Fibroblast of lung (primary cell): ENCODE results near the gene FZD8. TPM values are rescaled to one million over a fixed set of nuclear protein-coding genes. Genes with fewer than 3 reads are reported as not detected.

ENCODE experiments used
- DNase-seq, 2 donors: peaks; one replicate each; pipeline versions ENCODE4 v3.0.0 to v3.0.0-alpha.2; 2010; ENCODE audit warnings: low read depth in 2 of 2
- H2AFZ ChIP-seq: 2 replicates; pipeline ENCODE4 v1.5.1; 2012; ENCODE audit warnings: low read length, control low read depth, inconsistent platforms
- H3K27ac ChIP-seq: 2 replicates; pipeline ENCODE4 v1.5.1; 2011; ENCODE audit warnings: low read length, control low read depth; ENCODE audit not compliant: insufficient read depth
- H3K27me3 ChIP-seq: 2 replicates; pipeline ENCODE4 v1.5.1; 2011; ENCODE audit warnings: mild to moderate bottlenecking, low read length; ENCODE audit not compliant: control insufficient read depth, insufficient read depth
- H3K36me3 ChIP-seq: 2 replicates; pipeline ENCODE4 v1.5.1; 2011; ENCODE audit warnings: low read length; ENCODE audit not compliant: control insufficient read depth, insufficient read depth
- H3K4me1 ChIP-seq: 2 replicates; pipeline ENCODE4 v1.5.1; 2011; ENCODE audit warnings: low read length; ENCODE audit not compliant: control insufficient read depth, insufficient read depth; ENCODE audit errors: extremely low read depth
- H3K4me2 ChIP-seq: 2 replicates; pipeline ENCODE4 v1.5.1; 2011; ENCODE audit warnings: low read length, control low read depth; ENCODE audit not compliant: insufficient read depth; ENCODE audit errors: extremely low read depth
- H3K4me3 ChIP-seq, 4 experiments: fragments of 200-600 bp in 1 of 4; sonication (generic) in 1 of 4; replicated peaks in 1 of 4; 2 replicates each; pipeline ENCODE4 v1.5.1; 2011 to 2016; ENCODE audit warnings: low read length in 4 of 4, low read depth in 3 of 4, mild to moderate bottlenecking in 3 of 4, control low read depth in 2 of 4, inconsistent platforms in 1 of 4, mixed read lengths in 1 of 4; ENCODE audit not compliant: insufficient read depth in 1 of 4; ENCODE audit errors: control extremely low read depth in 1 of 4
- H3K79me2 ChIP-seq: 2 replicates; pipeline ENCODE4 v1.5.1; 2012; ENCODE audit warnings: mild to moderate bottlenecking, low read length, inconsistent platforms; ENCODE audit not compliant: control insufficient read depth, insufficient read depth
- H3K9ac ChIP-seq: 2 replicates; pipeline ENCODE4 v1.5.1; 2011; ENCODE audit warnings: mild to moderate bottlenecking, low read length, control low read depth; ENCODE audit not compliant: insufficient read depth
- H3K9me3 ChIP-seq: 2 replicates; pipeline ENCODE4 v1.5.1; 2012; ENCODE audit warnings: low read depth, low read length; ENCODE audit not compliant: control insufficient read depth, insufficient read depth
- H4K20me1 ChIP-seq: 2 replicates; pipeline ENCODE4 v1.5.1; 2011; ENCODE audit warnings: low read length; ENCODE audit not compliant: control insufficient read depth, insufficient read depth; ENCODE audit errors: extremely low read depth
- CTCF ChIP-seq, 2 donors: IDR thresholded peaks in 1 of 2; conservative IDR thresholded peaks in 1 of 2; 1 replicate in 1 of 2; 2 replicates in 1 of 2; pipeline ENCODE4 v1.5.1; 2011 to 2012; ENCODE audit warnings: low read length in 2 of 2, control low read depth in 1 of 2, inconsistent platforms in 1 of 2, low read depth in 1 of 2, mild to moderate bottlenecking in 1 of 2
- EZH2 ChIP-seq: IDR thresholded peaks from 2 replicates; pipeline ENCODE4 v1.5.1; 2012; ENCODE audit warnings: low read length, control low read depth, mild to moderate bottlenecking; ENCODE audit errors: missing control alignments
- polyA plus RNA-seq, 2 donors: library from polyadenylated mRNA; depleted of rRNA in 1 of 2; stranded (reverse) in 1 of 2; unstranded in 1 of 2; fragments of >200 nt; gene quantifications; 2 replicates each; pipeline ENCODE4 v1.2.1, GENCODE V29; 2011 to 2012; ENCODE audit warnings: missing spikeins in 1 of 2
- total RNA-seq: library from RNA; depleted of rRNA; stranded (reverse); fragments of >200 nt; gene quantifications from 2 replicates; pipeline ENCODE4 v1.2.1, GENCODE V29; 2014

The FZD8 gene
- total and polyA plus RNA-seq, 2 donors (not counting 1 experiment from before 2014, with no cell fraction given): 0.12 to 0.66 TPM

- Histone ChIP-seq H2AFZ (no peak overlapping the region), H3K4me2 (no peak overlapping the region), H3K4me1 (no peaks in the 10 kb centered on the region), H4K20me1 (no peaks in the 10 kb centered on the region), H3K9ac (no peak overlapping the region), H3K9me3 (no peaks in the 10 kb centered on the region), H3K36me3 (no peaks in the 10 kb centered on the region), H3K4me3 (no peak overlapping the region), H3K27me3 (no peaks in the 10 kb centered on the region), H3K27ac (no peak overlapping the region), H3K79me2 (no peaks in the 10 kb centered on the region)
- DNase-seq: no peak
- TF ChIP-seq EZH2 (no peak), CTCF (conservative IDR thresholded peaks at IDR 0.05 in 1 of 2, IDR thresholded peaks at IDR 0.05 in 1 of 2; ENCODE audit: low read depth in 1 of 2, low read length in 2 of 2) (no peak)
Observed at GRCh38 chr10:35661236-35661635, 19.1 kb upstream of the FZD8 start.

- H4K20me1 ChIP-seq: no peaks in the 10 kb centered on the region
Observed at GRCh38 chr10:35659456-35659855, 17.4 kb upstream of the FZD8 start.

GRCh38 chr10:35657621-35658020 lies 15.5 kb upstream of the FZD8 start:
- Histone ChIP-seq H3K27ac (no peak overlapping the region), H3K36me3 (no peaks in the 10 kb centered on the region), H3K9ac (no peak overlapping the region)

More at GRCh38 chr10:35659456-35659855, 17.4 kb upstream of the FZD8 start:
- no peaks in the 10 kb centered on the region for H3K4me1 ChIP-seq
- H3K79me2 ChIP-seq: no peaks in the 10 kb centered on the region
- TF ChIP-seq CTCF (conservative IDR thresholded peaks at IDR 0.05 in 1 of 2, IDR thresholded peaks at IDR 0.05 in 1 of 2; ENCODE audit: low read depth in 1 of 2, low read length in 2 of 2) (no peak), EZH2 (no peak)
- no peak overlapping the region for H3K9ac ChIP-seq
- no peaks in the 10 kb centered on the region for H3K36me3 ChIP-seq
- no peak overlapping the region for H2AFZ ChIP-seq
- no peak overlapping the region for H3K4me2 ChIP-seq
- H3K27me3 ChIP-seq: no peaks in the 10 kb centered on the region
- no peak overlapping the region for H3K4me3 ChIP-seq
- H3K27ac ChIP-seq: no peak overlapping the region
- no peaks in the 10 kb centered on the region for H3K9me3 ChIP-seq
- no peak for DNase-seq

More at GRCh38 chr10:35657621-35658020, 15.5 kb upstream of the FZD8 start:
- no peaks in the 10 kb centered on the region for H3K4me1 ChIP-seq
- H3K79me2 ChIP-seq: no peaks in the 10 kb centered on the region
- TF ChIP-seq EZH2: no peak
- no peak for TF ChIP-seq CTCF (conservative IDR thresholded peaks at IDR 0.05 in 1 of 2, IDR thresholded peaks at IDR 0.05 in 1 of 2; ENCODE audit: low read depth in 1 of 2, low read length in 2 of 2)
- DNase-seq: no peak
- H3K27me3 ChIP-seq: no peaks in the 10 kb centered on the region
- H3K4me3 ChIP-seq: no peak overlapping the region
- H2AFZ ChIP-seq: no peak overlapping the region
- H4K20me1 ChIP-seq: no peaks in the 10 kb centered on the region
- no peaks in the 10 kb centered on the region for H3K9me3 ChIP-seq
- H3K4me2 ChIP-seq: no peak overlapping the region
